Transverse colon (tissue), 4 donors: ENCODE data around the gene MROH7.

Experiments
- POLR2A ChIP-seq: fragments of 450-650 bp; IDR thresholded peaks from one replicate; pipeline ENCODE4 v1.6.1; 2016; ENCODE audit warnings: antibody characterized with exemption, mild to moderate bottlenecking, moderate library complexity
- POLR2AphosphoS5 ChIP-seq, 3 donors: sonication (generic); formaldehyde crosslinking; IDR thresholded peaks; one replicate each; pipeline ENCODE4 v1.6.1; 2016; ENCODE audit warnings: antibody characterized with exemption in 3 of 3
- TF ChIP-seq, protein P1 (sequence below), 5 experiments: fragments of 200-600 bp in 3 of 5; fragments of 450-650 bp in 2 of 5; sonication (generic) in 3 of 5; IDR thresholded peaks; 1 replicate in 2 of 5; 2 replicates in 3 of 5; pipeline ENCODE4 v1.5.1; 2016 to 2017; ENCODE audit warnings: antibody characterized with exemption in 5 of 5, inconsistent platforms in 3 of 5, mild to moderate bottlenecking in 2 of 5, moderate library complexity in 1 of 5

DNA sequence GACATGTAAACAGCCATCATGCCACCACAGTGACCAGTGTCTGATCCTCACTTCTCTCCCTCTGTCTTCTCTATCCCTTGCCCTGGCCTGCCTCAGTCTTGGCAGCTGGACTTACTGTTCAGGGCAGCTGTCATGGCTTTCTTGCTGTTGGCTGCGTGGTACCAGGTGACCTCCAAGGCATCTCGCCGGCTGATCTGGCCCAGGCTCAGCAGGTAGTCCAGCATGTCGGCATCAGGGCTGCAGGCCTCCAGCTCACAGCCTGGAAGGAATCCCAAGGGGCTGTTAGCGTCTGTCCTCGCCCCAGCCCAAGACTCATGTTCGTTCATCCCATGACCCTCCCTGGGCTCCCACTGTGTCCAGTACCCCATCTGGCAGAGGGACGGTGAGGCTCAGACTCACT is 21.8 kb upstream of the MROH7 start:
- TF ChIP-seq, protein P1, sequence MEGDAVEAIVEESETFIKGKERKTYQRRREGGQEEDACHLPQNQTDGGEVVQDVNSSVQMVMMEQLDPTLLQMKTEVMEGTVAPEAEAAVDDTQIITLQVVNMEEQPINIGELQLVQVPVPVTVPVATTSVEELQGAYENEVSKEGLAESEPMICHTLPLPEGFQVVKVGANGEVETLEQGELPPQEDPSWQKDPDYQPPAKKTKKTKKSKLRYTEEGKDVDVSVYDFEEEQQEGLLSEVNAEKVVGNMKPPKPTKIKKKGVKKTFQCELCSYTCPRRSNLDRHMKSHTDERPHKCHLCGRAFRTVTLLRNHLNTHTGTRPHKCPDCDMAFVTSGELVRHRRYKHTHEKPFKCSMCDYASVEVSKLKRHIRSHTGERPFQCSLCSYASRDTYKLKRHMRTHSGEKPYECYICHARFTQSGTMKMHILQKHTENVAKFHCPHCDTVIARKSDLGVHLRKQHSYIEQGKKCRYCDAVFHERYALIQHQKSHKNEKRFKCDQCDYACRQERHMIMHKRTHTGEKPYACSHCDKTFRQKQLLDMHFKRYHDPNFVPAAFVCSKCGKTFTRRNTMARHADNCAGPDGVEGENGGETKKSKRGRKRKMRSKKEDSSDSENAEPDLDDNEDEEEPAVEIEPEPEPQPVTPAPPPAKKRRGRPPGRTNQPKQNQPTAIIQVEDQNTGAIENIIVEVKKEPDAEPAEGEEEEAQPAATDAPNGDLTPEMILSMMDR (IDR thresholded peaks at IDR 0.05), result no peak
- TF ChIP-seq POLR2AphosphoS5 (IDR thresholded peaks at IDR 0.05) (no peak), POLR2A (no peak)
